Measurements from ENCODE around the gene B3GAT3.

DNA sequence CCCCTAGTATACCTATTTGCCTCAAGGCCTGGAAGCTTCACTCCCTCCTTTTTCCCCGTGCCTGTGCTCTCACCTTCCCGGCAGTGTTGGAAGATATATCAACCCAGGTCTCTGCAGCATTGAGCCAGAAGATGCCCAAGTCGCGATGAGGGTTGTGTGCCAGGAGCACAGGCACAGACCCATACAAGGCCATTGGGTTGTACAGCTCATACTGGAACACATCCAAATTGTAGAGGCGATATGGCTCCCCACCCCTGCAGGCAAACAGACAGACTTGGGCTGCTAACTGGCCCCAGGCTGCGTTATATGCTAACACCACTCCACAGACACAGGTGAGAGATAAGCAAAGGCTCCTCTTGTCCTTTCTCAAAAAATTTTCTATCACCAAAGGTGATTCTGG is 10.7 kb upstream of the B3GAT3 start:
- TF ChIP-seq POLR2A (IDR thresholded peaks at IDR 0.05) (no peak), POLR2AphosphoS5 (IDR thresholded peaks at IDR 0.05) (no peak)
- TF ChIP-seq, protein P1, sequence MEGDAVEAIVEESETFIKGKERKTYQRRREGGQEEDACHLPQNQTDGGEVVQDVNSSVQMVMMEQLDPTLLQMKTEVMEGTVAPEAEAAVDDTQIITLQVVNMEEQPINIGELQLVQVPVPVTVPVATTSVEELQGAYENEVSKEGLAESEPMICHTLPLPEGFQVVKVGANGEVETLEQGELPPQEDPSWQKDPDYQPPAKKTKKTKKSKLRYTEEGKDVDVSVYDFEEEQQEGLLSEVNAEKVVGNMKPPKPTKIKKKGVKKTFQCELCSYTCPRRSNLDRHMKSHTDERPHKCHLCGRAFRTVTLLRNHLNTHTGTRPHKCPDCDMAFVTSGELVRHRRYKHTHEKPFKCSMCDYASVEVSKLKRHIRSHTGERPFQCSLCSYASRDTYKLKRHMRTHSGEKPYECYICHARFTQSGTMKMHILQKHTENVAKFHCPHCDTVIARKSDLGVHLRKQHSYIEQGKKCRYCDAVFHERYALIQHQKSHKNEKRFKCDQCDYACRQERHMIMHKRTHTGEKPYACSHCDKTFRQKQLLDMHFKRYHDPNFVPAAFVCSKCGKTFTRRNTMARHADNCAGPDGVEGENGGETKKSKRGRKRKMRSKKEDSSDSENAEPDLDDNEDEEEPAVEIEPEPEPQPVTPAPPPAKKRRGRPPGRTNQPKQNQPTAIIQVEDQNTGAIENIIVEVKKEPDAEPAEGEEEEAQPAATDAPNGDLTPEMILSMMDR (IDR thresholded peaks at IDR 0.05): no peak

Measured in prostate gland (tissue), 2 donors.